ENCODE measurements around the gene ARHGAP45.

GRCh38 chr19:1084024-1084868 lies 17.3 kb downstream of the ARHGAP45 start:
- TF ChIP-seq CTCF (IDR thresholded peaks at IDR 0.05; ENCODE audit: low read depth, low read length, missing input control) = no peak
- no peak for TF ChIP-seq RAD21 (IDR thresholded peaks at IDR 0.05)
- no peak for TF ChIP-seq YY1 (IDR thresholded peaks at IDR 0.05)
- TF ChIP-seq FOXA1 (IDR thresholded peaks at IDR 0.05) = no peak
- no peak for TF ChIP-seq JUND (IDR thresholded peaks at IDR 0.05)
- TF ChIP-seq MAX (IDR thresholded peaks at IDR 0.05) = no peak
- no peak for TF ChIP-seq EGR1 (IDR thresholded peaks at IDR 0.05; ENCODE audit: low read depth in 2 of 2)
- TF ChIP-seq REST (IDR thresholded peaks at IDR 0.05) = no peak
- TF ChIP-seq HNF4A (conservative IDR thresholded peaks at IDR 0.05) = no peak
